Ishikawa (cell line): ENCODE results near the gene FAM9C.

Experiments used
- EGR1 ChIP-seq: IDR thresholded peaks from 2 replicates; pipeline ENCODE4 v1.6.1; 2012
- EP300 ChIP-seq: IDR thresholded peaks from 2 replicates; pipeline ENCODE4 v1.6.1; 2012; ENCODE audit warnings: borderline replicate concordance
- NFIC ChIP-seq: IDR thresholded peaks from 2 replicates; pipeline ENCODE4 v1.6.1; 2012
- TAF1 ChIP-seq: IDR thresholded peaks from 2 replicates; pipeline ENCODE4 v1.6.1; 2012; ENCODE audit warnings: low read depth, mild to moderate bottlenecking
- TCF12 ChIP-seq: IDR thresholded peaks from 2 replicates; pipeline ENCODE4 v1.6.1; 2012; ENCODE audit warnings: low read depth
- TEAD4 ChIP-seq: IDR thresholded peaks from 2 replicates; pipeline ENCODE4 v1.6.1; 2012
- USF1 ChIP-seq: IDR thresholded peaks from 2 replicates; pipeline ENCODE4 v1.6.1; 2012

- no peak for TF ChIP-seq TCF12
- TF ChIP-seq USF1 = no peak
- no peak for TF ChIP-seq TAF1
- no peak for TF ChIP-seq TEAD4
- no peak for TF ChIP-seq EGR1
- TF ChIP-seq EP300 = no peak
- no peak for TF ChIP-seq NFIC
Observed at GRCh38 chrX:13044441-13044840, at the start of gene FAM9C.
